Dendritic cell treated with granulocyte-macrophage colony-stimulating factor and Interleukin-4, amounts not matched to agents 40 ng/mL and 50 ng/mL, for 4 days (primary cell): Measurements from ENCODE around the gene IGF2.

ENCODE experiments used
- H3K27ac Mint-ChIP-seq: one replicate; pipeline ENCODE4 v1.8.0; 2022; ENCODE audit warnings: mild to moderate bottlenecking, mixed read lengths
- H3K27me3 Mint-ChIP-seq: one replicate; pipeline ENCODE4 v1.8.0; 2022; ENCODE audit warnings: mild to moderate bottlenecking, mixed read lengths
- H3K36me3 Mint-ChIP-seq: one replicate; pipeline ENCODE4 v1.8.0; 2022; ENCODE audit warnings: low read depth, mixed read lengths
- H3K4me1 Mint-ChIP-seq: one replicate; pipeline ENCODE4 v1.8.0; 2022; ENCODE audit warnings: low read depth, mixed read lengths
- H3K4me3 Mint-ChIP-seq: one replicate; pipeline ENCODE4 v1.8.0; 2022; ENCODE audit warnings: mild to moderate bottlenecking, moderate library complexity, mixed read lengths
- H3K9me3 Mint-ChIP-seq: one replicate; pipeline ENCODE4 v1.8.0; 2022; ENCODE audit warnings: mixed read lengths
- intact Hi-C: fragments of 100-400 bp; cut with micrococcal nuclease; formaldehyde crosslinking; loops from one replicate; pipeline ENCODE4 v1.15.0; 2022

The IGF2 gene

DNA sequence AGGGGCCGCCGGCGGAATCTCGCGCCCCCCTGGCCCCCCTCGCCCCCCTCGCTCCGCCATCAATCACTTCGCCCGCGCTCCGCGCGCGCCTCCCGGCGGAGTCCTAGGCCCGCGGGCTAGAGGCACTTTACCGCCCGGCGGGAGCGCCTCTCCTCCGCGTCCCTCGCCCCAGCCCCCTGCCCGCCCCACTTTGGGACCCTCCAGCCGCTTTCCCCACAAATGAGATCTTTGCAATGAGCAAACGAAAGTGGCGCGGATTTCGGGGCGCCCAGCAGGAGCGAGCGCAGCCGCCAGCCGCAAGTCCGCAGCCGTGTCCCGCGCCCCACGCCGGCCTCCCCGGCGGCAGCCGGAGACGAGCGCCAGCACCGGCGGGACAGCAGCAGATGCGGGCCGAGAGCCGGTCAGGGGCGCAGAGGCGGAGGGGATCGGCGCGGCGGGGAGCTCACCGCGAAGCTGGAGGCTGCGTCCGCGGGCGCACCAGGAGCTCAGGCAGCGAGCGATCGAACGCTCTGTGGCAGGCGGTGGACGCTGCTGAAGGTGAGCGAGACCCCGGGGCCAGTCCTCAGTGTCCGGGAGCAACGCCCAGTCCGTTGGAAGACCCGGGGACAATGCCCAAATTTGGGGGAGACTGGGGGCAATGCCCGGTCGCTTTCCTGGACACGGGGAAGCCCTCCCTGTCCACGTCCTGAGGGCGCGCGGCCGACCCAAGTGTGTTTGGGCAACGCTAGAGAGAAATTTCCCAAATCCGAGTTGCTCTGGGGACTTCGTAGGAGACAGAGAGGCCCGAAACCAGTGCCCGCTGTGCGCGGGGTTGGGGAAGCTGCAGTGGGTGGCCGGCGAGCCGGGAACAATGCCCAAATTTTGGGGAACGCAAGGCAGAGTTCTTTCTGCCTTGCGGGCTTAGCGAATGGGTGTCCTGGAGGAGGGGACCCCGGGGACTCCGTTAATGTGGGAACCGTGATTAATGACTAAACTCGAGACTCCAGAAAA is 1.5 kb upstream of the IGF2 start:
- Mint-ChIP-seq H3K27me3 (peaks cover 85% of the 10 kb centered on the region), H3K4me1 (peaks cover 5% of the 10 kb centered on the region), H3K36me3 (no peaks in the 10 kb centered on the region), H3K4me3 (no peak overlapping the region), H3K27ac (no peak overlapping the region), H3K9me3 (no peaks in the 10 kb centered on the region)
- intact Hi-C loops, result no loop called here

DNA sequence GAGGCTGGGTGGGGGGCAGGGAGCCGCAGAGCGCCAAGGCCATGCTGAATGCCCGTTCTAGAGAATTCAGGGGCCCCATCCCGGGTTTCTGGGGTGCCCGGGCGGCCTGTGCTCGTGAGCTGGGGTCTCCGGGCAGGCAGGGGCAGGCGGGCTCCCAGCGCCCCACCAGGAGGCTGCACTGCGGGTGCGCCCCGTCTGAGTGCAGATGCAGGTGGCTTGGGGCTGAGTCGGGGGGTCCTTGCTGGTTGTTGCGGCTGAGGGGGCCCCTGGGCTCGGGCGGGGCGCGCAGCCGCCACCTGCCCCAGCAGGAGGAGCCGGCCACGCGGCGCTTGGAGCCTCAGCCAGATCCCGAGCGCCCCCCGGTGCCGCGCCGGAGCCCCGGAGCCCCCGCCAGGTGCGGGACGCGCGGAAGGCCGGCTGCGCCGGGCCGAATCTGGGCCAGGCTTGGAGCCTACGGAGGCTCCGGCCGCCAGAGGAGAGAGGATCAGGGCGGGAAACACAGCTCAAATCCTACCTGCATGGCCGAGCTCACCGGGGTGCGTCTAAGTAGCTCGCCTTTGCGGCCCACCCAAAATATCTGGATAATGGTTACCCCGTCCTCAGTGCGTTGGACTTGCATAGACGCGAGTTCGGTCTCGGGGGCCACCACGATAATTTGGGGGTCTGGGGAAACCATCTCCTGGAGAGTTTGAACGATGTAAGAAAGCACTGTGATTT is 590 bp upstream of the IGF2 start:
- H3K27me3 Mint-ChIP-seq, result peaks cover 85% of the 10 kb centered on the region
- peaks cover 5% of the 10 kb centered on the region for H3K4me1 Mint-ChIP-seq

DNA sequence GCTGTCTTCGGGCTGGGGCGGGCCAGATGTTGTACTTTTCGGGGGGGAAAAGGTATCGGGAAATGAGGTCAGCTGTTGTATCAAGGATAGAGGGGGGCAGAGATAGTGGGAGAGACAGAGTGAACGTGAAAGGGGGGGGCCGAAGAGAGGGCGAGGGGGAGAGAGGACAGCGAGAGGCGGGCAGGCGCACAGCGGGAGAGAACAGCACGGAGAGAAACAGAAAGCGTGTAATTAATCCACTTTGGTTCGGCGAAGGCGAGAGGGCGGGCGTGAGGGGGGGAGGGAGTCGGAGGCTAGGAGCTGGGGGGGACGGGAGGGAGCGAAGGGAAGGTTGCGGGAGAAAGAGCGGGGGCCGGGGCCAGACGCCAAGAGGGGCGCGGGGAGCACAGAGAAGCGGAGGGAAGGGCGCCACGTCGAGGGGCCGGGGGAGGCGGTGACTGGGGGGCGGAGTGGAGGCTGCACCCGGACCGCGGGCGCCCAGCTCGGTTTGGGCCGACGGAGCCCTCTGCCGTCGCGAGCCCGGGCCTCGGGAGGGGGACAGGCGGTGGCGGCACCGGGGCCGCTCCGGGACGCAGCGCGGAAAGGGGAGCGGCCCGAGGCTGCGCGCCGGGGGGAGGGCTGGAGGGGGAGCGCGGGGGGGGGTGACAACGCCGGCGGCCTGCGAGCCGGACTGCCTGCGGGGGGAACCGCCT is 612 bp downstream of the IGF2 start:
- Mint-ChIP-seq H3K27me3 (peaks cover 83% of the 10 kb centered on the region), H3K4me1 (peaks cover 5% of the 10 kb centered on the region), H3K9me3 (no peaks in the 10 kb centered on the region), H3K36me3 (no peaks in the 10 kb centered on the region), H3K27ac (no peak overlapping the region), H3K4me3 (no peak overlapping the region)
- intact Hi-C loops, result no loop called here

More for the DNA sequence above, 590 bp upstream of the IGF2 start:
- no peaks in the 10 kb centered on the region for H3K36me3 Mint-ChIP-seq
- no peak overlapping the region for H3K4me3 Mint-ChIP-seq
- intact Hi-C loops, result no loop called here
- no peak overlapping the region for H3K27ac Mint-ChIP-seq
- H3K9me3 Mint-ChIP-seq, result no peaks in the 10 kb centered on the region

DNA sequence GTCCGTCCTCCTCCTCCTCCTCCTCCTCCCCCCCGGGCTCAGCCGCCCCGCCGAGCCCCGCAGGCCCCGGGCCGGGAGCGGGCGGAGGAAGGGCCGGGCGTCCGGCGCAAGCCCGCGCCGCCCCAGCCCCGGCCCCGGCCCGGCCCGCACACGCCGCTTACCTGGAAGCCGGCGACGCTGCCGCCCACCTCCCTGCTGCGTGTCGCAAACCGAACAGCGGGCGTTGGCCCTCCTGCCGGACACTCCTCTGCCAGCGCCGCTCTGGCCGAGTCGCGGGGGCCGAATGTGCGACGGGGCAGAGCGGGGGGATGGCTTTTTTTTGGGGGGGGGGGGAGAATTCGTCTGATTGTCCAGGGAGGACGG is 1.1 kb downstream of the IGF2 start:
- peaks cover 5% of the 10 kb centered on the region for H3K4me1 Mint-ChIP-seq
- H3K27ac Mint-ChIP-seq, result no peak overlapping the region
- no peak overlapping the region for H3K4me3 Mint-ChIP-seq
- H3K27me3 Mint-ChIP-seq, result peaks cover 83% of the 10 kb centered on the region
- no peaks in the 10 kb centered on the region for H3K36me3 Mint-ChIP-seq
- intact Hi-C loops, result no loop called here
- H3K9me3 Mint-ChIP-seq, result no peaks in the 10 kb centered on the region

DNA sequence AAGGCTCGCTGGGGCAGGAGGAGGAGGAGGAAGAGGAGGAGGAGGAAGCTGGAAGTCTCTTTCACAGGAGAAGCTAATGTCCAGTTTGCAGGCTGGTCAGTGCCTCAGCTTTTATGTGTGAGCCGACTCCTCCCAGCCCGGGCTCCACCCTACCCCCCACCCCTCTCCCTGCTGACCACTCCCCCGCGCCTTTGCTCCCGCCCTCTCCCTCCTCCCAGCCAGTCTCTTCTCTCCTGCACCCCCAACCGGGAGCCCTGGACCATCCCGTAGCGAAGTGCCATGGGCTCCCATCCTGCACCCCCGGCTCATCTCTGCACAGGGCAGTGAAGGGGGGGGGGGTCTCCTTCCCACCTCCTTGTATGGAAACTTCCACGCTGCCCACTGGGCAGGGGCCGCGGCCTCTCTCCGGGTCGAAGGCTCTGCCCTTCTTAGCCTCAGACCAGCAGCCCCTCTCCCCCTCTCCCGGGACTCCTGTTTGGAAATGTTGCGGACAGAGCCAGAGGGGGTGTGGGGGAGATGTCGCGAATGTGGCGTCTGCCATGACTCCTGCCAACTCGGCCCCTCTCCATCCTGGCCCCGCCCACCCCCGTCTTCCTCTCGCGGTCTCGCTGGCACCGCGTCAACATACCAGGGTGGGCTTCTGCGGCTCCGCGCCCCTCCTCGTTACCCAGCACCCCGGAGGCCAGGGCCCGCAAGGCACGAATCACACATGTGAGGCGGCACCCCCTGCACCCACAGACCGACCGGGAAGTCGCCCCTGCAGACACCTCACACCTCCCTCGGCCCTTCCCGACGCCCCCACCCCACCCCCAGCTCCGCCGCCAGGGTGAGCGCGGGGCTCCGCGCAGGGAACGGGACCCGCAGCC is 1.8 kb downstream of the IGF2 start:
- Mint-ChIP-seq H3K27me3 (peaks cover 83% of the 10 kb centered on the region), H3K4me3 (no peak overlapping the region), H3K36me3 (no peaks in the 10 kb centered on the region), H3K4me1 (peaks cover 5% of the 10 kb centered on the region), H3K27ac (no peak overlapping the region), H3K9me3 (no peaks in the 10 kb centered on the region)
- intact Hi-C loops, result no loop called here

DNA sequence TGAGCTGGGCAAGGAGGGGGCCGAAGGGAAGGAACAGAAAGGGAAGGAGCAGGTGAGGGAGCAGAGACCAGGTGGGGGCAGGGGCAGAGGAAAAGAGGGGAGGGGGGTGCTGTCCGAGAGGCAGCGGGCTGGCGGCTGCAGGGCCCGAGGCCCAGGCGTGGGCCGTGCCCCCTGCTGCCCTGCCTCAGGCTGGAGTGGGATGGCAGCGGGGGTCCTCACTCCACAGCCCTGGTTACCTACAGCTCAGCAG is 2.3 kb downstream of the IGF2 start:
- Mint-ChIP-seq H3K4me1 (peaks cover 5% of the 10 kb centered on the region), H3K4me3 (no peak overlapping the region), H3K9me3 (no peaks in the 10 kb centered on the region), H3K27me3 (peaks cover 83% of the 10 kb centered on the region), H3K27ac (no peak overlapping the region), H3K36me3 (no peaks in the 10 kb centered on the region)
- intact Hi-C loops, result no loop called here

DNA sequence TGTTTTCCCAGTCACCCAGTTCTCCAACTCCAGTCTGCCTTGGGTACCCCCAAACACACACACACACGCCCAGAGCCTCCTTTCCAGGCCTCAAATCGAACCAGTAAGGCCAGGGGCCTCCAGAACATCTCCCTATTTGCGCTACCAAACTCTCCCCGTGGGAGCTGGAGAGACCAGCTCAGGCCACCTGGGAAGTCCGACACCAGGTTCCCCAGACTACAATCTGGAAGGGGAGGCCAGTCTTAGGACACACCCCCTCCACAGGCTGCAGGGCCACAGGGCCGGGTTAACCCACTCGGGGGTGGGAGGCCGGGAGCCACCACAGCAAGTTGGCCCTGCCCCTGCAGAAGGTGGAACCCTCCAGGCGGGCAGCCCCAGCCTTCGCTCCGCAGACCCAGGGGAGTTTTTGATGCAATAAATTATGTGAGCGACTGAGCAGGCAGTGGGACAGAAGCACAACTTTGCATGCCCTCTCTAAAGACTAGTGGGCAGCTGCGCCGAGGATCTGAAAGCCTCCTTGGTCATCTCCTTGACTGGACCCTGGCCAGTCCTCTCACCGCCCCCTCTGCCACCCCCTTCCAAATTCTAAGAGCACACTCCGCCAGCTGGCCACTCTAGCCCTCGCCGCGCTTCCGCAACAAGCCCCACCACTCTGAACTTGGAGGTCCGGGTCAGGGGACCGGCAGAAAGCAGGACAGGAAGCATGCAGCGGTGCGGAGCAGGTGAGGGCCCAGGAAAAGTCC is 2.8 kb downstream of the IGF2 start:
- H3K27me3 Mint-ChIP-seq, result peaks cover 85% of the 10 kb centered on the region

DNA sequence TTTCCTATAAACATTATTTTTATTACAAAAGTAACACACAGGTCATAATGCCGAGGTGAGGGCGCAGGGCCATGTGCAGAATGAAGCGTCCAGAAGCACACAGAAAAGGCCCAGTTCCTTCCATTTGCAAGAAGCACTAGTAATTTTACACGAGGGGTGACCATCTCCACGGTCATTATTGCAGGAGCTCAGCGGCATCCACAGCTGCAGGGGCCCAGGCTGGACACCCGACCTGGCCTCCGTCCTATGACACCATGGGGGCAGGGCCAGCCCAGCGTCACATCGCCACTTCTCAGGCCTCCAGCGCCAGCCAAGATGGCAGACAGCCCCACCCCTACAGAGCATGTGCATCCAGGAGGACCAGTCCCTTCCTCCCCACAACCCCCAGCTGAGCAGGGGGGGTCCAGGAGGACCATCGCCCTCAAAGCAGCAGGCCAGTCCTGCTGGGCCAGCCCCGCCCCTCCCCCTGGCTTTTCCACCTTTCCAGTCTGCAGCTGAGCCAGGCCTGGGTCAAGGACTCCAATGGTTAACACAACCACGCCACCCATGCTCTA is 3.5 kb downstream of the IGF2 start:
- no peaks in the 10 kb centered on the region for H3K36me3 Mint-ChIP-seq
- no peaks in the 10 kb centered on the region for H3K9me3 Mint-ChIP-seq
- no peak overlapping the region for H3K27ac Mint-ChIP-seq
- H3K27me3 Mint-ChIP-seq, result peaks cover 84% of the 10 kb centered on the region
- H3K4me3 Mint-ChIP-seq, result no peak overlapping the region
- H3K4me1 Mint-ChIP-seq, result peaks cover 5% of the 10 kb centered on the region
- intact Hi-C loops, result no loop called here

More for the DNA sequence above, 2.8 kb downstream of the IGF2 start:
- no peak overlapping the region for H3K4me3 Mint-ChIP-seq
- no peak overlapping the region for H3K27ac Mint-ChIP-seq
- intact Hi-C loops, result no loop called here
- H3K9me3 Mint-ChIP-seq, result no peaks in the 10 kb centered on the region
- peaks cover 5% of the 10 kb centered on the region for H3K4me1 Mint-ChIP-seq
- no peaks in the 10 kb centered on the region for H3K36me3 Mint-ChIP-seq

DNA sequence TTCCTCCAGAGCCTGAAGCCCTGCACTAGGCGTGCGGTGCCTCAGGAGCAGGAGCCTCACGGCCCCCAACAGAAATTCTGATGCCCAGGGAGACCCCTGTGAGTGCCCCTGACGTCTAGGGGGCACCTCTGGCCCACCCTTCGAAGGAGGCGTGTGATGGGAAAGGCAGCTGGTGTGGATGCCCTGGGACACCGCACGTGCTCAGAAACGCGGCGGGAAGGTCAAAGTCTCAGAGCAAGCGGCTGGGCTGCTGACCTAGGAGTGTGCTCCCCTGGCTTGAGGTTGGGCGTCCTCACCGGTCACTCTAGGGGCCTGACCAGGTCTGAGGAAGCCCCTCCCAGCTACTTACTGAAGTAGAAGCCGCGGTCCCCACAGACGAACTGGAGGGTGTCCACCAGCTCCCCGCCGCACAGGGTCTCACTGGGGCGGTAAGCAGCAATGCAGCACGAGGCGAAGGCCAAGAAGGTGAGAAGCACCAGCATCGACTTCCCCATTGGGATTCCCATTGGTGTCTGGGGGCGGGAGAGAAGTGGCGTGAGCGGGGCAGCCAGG is 4.1 kb downstream of the IGF2 start:
- H3K27me3 Mint-ChIP-seq, result peaks cover 78% of the 10 kb centered on the region
- no peak overlapping the region for H3K27ac Mint-ChIP-seq
- no peaks in the 10 kb centered on the region for H3K36me3 Mint-ChIP-seq
- intact Hi-C loops, result no loop called here
- H3K4me3 Mint-ChIP-seq, result no peak overlapping the region
- peaks cover 5% of the 10 kb centered on the region for H3K4me1 Mint-ChIP-seq
- no peaks in the 10 kb centered on the region for H3K9me3 Mint-ChIP-seq

DNA sequence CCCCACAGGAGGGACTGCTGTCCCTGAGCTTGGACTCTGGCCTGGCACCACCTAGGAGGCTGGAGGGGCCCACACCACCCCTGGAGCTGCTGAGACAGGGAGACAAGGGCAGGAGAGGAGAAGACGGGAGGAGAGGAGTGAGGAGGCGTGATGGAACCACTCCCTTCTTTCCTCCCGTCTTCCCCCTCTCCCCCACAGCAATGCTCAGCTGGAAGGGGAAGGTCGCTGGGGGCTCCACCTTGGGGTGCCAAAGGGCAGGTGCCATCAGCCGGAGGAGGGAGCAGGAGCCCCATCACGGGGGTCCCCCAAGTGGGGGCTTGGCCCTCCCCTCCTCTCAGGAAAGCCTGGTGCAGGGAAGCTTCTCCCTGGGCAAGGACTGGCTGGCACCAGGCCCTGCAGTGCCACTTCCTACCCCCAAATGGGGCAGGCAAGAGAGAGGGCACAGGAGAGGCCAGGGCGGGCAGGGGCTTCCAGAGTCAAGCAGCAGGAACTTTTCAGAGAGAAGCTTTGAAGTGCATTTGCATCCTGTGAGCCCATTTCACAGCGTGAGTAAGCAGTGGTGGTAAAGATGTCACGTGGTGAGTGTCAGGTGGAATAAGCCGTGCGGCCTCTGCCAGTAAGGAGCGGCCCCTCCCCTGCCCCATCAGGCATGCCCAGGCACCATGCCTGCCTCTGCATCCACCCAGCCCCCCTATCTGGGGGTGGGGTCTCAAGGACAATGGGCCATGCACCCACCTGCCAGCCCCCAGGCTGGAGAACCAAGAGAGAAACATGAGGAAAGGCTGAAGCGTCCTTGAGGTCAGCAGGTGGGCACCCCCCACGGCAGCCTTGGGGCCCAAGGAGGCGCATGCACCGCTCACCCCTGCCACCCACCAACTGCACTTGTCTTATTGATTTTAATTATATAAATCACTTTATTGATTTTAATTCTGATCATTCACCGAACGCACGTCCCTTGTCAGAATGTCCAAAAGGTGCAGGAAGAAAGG is 4.9 kb downstream of the IGF2 start:
- peaks cover 77% of the 10 kb centered on the region for H3K27me3 Mint-ChIP-seq

DNA sequence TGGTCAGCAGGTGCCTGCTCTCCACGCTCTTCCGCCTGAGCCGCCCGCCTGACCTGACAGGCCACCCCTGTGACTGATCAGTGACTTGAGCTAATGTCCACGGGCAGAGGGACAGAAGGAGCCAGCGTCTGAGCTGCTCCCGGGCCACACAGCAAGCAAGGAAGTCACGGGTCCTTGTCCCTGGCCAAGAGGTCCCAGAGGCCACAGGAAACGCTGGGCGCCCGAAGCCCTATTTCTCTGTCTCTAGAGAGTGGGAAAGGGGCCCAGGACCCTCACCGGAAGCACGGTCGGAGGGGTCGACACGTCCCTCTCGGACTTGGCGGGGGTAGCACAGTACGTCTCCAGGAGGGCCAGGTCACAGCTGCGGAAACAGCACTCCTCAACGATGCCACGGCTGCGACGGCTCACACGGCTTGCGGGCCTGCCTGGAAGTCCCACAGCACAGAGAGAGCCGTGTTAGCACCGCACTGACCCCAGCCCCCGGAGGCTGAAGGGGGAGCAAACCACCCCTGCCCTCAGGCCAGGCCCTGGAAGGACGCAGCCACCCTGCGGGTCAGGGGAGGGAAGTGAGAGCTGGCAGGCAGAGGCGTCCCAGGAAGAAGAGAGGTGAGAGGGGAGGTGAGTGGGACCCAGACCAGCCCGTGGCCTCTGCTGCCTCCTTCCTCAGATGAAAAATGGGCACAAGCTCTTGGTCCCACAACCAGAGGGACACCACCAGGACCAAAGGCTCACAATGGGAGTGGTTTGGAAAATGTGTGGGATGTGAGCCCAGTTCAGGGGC is 5.8 kb downstream of the IGF2 start:
- intact Hi-C loops, result no loop called here
- no peak overlapping the region for H3K4me3 Mint-ChIP-seq
- H3K27ac Mint-ChIP-seq, result no peak overlapping the region
- peaks cover 78% of the 10 kb centered on the region for H3K27me3 Mint-ChIP-seq
- H3K9me3 Mint-ChIP-seq, result no peaks in the 10 kb centered on the region
- H3K36me3 Mint-ChIP-seq, result no peaks in the 10 kb centered on the region
- H3K4me1 Mint-ChIP-seq, result peaks cover 5% of the 10 kb centered on the region

More for the DNA sequence above, 4.9 kb downstream of the IGF2 start:
- intact Hi-C loops, result no loop called here
- peaks cover 5% of the 10 kb centered on the region for H3K4me1 Mint-ChIP-seq
- H3K36me3 Mint-ChIP-seq, result no peaks in the 10 kb centered on the region
- H3K9me3 Mint-ChIP-seq, result no peaks in the 10 kb centered on the region
- no peak overlapping the region for H3K27ac Mint-ChIP-seq
- H3K4me3 Mint-ChIP-seq, result no peak overlapping the region
